22Rv1 (cell line): Measurements from ENCODE around the gene ZNF518B.

ENCODE experiments used
- H3K27ac ChIP-seq: fragments of 450-650 bp; 2 replicates; pipeline ENCODE4 v1.5.1; 2017
- ZFX ChIP-seq: fragments of 450-650 bp; IDR thresholded peaks from 2 replicates; pipeline ENCODE4 v1.6.1; 2017; ENCODE audit warnings: antibody characterized with exemption, borderline replicate concordance
- TF ChIP-seq, protein P1 (sequence below): fragments of 450-650 bp; IDR thresholded peaks from 2 replicates; pipeline ENCODE4 v1.5.1; 2017; ENCODE audit warnings: mild to moderate bottlenecking

ZNF518B gene

DNA sequence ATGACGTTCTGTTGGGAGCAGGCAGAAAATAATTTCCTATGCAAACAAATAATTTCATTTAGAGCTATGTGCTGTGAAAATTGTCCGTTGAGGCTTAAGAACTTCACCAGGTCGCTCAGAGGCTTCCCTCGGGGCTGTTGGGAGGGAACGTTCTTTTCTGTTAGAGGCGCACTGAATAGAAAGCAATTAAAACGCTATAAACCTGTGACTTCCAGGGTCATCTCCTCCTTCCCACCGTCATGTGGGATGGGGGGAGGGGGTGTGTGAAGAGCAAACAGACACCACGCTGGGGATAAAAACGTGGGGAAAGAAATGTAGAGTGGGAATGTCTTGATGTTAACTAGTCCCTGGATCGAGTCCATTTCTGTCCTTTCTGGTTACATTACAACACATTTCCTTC, 35.2 kb upstream of the ZNF518B start:
- TF ChIP-seq, protein P1, sequence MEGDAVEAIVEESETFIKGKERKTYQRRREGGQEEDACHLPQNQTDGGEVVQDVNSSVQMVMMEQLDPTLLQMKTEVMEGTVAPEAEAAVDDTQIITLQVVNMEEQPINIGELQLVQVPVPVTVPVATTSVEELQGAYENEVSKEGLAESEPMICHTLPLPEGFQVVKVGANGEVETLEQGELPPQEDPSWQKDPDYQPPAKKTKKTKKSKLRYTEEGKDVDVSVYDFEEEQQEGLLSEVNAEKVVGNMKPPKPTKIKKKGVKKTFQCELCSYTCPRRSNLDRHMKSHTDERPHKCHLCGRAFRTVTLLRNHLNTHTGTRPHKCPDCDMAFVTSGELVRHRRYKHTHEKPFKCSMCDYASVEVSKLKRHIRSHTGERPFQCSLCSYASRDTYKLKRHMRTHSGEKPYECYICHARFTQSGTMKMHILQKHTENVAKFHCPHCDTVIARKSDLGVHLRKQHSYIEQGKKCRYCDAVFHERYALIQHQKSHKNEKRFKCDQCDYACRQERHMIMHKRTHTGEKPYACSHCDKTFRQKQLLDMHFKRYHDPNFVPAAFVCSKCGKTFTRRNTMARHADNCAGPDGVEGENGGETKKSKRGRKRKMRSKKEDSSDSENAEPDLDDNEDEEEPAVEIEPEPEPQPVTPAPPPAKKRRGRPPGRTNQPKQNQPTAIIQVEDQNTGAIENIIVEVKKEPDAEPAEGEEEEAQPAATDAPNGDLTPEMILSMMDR, result no peak
- TF ChIP-seq ZFX, result no peak

DNA sequence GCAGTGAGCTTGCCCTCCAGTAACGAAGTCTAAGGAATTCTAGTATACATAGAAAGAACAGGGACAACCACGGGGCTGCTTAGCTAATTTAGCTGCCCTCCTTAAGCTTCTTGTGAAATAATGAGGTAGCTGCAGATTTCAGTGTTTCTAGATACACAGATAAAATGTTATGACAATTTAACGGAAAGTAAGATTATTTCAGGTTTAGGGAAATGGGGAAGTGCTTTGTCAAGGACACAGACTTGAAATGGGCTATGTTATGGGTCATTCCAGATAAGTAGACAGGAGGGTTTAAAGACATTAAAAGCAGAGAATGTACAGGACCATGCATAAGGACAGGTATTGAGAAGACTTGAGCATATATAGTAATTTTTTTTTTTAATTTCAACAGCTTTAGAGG, 34.2 kb upstream of the ZNF518B start:
- no peak overlapping the region for H3K27ac ChIP-seq
- TF ChIP-seq, protein P1, result no peak
- TF ChIP-seq ZFX, result no peak

More for the DNA sequence above, 35.2 kb upstream of the ZNF518B start:
- no peak overlapping the region for H3K27ac ChIP-seq

DNA sequence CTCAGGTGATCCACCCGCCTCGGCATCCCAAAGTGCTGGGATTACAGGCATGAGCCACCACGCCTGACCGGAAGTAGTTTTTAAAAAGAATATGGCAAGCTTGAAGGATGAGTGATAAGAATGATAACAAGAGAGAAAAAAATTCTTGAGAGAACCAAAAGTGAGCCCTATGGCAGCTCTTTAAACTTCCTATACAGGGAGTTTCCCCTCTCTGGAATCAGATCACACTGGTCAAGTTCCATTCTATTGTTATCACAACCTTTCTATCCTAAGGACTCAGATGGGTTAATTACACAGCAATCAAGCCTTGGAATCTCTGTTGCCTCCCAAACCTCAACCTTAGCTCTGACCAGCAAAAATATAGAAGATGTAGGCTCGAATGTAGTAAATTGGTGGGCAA, 33.8 kb upstream of the ZNF518B start:
- TF ChIP-seq, protein P1, result no peak
- no peak for TF ChIP-seq ZFX
- H3K27ac ChIP-seq, result no peak overlapping the region

DNA sequence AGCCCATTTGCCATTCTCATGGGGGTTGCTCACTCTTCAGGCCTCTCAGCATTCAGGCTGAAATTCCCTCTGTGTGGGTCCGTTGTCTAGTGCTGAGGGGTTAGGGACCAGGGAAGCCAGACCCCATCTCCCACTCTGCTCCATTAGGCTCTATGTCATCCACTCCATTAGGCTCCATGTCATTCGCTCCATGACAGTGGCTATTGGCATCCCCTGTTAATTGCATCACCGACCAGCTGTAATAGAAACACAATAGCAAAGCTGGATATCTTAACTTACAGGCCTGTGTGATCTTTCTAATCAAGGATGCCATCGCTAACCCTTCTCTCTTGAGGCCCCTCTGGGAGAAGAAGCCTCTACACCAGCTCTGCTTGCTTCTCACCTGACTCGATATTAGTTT, 25.7 kb upstream of the ZNF518B start:
- H3K27ac ChIP-seq, result no peak overlapping the region
- TF ChIP-seq, protein P1, result no peak
- no peak for TF ChIP-seq ZFX

DNA sequence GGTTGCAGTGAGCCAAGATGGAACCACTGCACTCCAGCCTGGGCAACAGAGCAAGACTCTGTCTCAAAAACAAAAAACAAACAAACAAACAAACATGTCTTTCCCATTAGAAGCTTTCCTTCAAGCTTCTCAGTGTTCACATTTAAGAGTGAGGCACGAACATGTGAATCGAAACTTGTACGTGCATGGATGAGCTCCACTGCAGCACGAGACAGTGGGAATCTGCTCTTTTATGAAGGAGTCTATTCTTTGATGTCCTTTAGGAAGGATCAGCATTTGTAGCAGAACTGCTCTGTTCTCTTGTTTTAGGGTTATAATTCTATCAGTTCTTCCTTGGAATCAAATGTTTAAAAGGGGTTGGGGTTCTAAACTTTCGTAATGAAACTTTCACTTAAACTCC, 23.4 kb upstream of the ZNF518B start:
- TF ChIP-seq, protein P1, result no peak
- no peak for TF ChIP-seq ZFX
- no peak overlapping the region for H3K27ac ChIP-seq

DNA sequence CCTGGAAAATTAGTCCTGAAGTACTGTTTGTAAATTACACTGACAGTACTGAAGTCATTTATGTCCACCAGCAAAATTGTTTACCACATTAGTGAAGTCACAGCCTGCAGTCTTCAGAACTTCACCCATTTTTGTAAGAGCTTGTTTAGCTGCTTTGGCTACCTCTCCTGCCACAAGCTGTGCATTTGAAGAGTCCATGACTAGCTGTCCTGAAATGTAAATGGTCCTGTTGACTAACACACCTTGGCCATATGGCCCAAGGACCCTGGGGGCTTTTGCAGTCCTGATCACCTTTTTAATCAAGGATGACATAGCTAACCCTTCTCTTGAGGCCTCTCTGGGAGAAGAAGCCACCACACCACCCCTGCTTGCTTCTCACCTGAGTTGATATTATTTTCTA, 21.4 kb upstream of the ZNF518B start:
- no peak overlapping the region for H3K27ac ChIP-seq
- TF ChIP-seq ZFX, result no peak
- TF ChIP-seq, protein P1, result no peak

DNA sequence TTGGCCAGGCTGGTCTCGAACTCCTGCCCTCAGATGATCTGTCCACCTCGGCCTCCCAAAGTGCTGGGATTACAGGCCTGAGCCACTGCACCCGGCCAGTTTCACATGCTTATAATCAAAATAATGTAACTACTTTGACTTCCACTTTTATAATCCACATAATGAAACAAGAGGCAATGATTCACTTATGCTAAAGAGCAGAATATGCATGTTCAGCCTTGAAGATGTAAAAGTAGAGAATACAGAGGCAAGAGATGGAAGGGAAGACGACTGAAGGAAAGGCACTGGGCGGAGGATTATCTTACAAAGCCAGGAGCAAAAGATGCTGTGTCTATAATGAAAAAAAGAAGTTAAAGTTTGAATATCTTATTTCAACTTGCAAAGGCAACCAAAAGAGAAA, 13.3 kb upstream of the ZNF518B start:
- no peak overlapping the region for H3K27ac ChIP-seq
- no peak for TF ChIP-seq ZFX
- TF ChIP-seq, protein P1, result no peak
